ENCODE data around the gene APLP2.

APLP2 gene

DNA sequence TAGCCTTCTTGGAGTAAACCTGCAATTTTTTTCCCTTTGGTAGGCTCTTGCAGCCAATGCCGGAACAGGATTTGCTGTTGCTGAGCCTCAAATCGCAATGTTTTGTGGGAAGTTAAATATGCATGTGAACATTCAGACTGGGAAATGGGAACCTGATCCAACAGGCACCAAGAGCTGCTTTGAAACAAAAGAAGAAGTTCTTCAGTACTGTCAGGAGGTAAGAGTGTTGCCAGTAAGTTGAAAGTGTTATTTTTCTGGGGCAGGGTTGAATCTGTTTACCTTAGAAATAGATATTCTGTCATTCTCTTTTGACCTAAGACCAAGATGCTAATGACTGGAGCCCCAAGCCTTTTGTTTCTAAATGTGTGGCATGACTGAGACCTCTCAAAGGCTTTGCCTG lies 39.7 kb downstream of the APLP2 start:
- TF ChIP-seq ZFX (IDR thresholded peaks at IDR 0.05), result no peak
- TF ChIP-seq, protein P1, sequence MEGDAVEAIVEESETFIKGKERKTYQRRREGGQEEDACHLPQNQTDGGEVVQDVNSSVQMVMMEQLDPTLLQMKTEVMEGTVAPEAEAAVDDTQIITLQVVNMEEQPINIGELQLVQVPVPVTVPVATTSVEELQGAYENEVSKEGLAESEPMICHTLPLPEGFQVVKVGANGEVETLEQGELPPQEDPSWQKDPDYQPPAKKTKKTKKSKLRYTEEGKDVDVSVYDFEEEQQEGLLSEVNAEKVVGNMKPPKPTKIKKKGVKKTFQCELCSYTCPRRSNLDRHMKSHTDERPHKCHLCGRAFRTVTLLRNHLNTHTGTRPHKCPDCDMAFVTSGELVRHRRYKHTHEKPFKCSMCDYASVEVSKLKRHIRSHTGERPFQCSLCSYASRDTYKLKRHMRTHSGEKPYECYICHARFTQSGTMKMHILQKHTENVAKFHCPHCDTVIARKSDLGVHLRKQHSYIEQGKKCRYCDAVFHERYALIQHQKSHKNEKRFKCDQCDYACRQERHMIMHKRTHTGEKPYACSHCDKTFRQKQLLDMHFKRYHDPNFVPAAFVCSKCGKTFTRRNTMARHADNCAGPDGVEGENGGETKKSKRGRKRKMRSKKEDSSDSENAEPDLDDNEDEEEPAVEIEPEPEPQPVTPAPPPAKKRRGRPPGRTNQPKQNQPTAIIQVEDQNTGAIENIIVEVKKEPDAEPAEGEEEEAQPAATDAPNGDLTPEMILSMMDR (conservative IDR thresholded peaks at IDR 0.05), result no peak
- no peak overlapping the region for H3K27ac ChIP-seq

GRCh38 chr11:130110339-130111108 lies 40.8 kb downstream of the APLP2 start:
- TF ChIP-seq, protein P1 (conservative IDR thresholded peaks at IDR 0.05), result no peak
- no peak for TF ChIP-seq ZFX (IDR thresholded peaks at IDR 0.05)

GRCh38 chr11:130112071-130112830 lies 42.6 kb downstream of the APLP2 start:
- no peak for TF ChIP-seq ZFX (IDR thresholded peaks at IDR 0.05)
- TF ChIP-seq, protein P1 (conservative IDR thresholded peaks at IDR 0.05), result no peak
- H3K27ac ChIP-seq, result peak overlapping the region; percentile 22; the same call in 1 of the 2 replicates

More at GRCh38 chr11:130110339-130111108, 40.8 kb downstream of the APLP2 start:
- no peak overlapping the region; the same call in 1 of the 2 replicates for H3K27ac ChIP-seq

- H3K27ac ChIP-seq, result peak overlapping the region; percentile 70; the same call in 1 of the 2 replicates
These were observed 44.6 kb downstream of the APLP2 start for GRCh38 chr11:130114281-130114680.

DNA sequence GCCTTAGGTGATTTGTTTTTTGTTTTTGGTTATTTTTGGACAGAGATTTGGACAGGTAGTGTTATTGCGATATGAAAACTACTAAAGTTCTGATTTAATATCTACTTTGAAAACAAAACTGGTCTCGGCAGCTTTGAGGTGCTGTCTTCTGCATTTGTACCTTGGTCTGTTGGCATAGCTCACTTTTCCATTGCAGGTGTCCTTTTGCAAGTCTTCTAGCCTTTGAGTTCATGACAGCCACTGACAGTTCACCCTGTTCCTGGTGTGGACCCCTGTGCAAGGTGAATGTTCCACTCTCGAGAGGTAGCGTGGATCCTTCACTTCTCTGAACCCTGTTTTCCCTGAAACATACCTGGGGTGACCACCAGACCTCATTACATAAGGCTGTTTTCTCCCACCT lies 45.0 kb downstream of the APLP2 start:
- no peak for TF ChIP-seq ZFX (IDR thresholded peaks at IDR 0.05)
- TF ChIP-seq, protein P1 (conservative IDR thresholded peaks at IDR 0.05), result 0 out of 2 replicates have a peak, but pooled peaks have one; percentile 4
- H3K27ac ChIP-seq, result peak overlapping the region; percentile 70; the same call in 1 of the 2 replicates

More at GRCh38 chr11:130114281-130114680, 44.6 kb downstream of the APLP2 start:
- TF ChIP-seq ZFX (IDR thresholded peaks at IDR 0.05), result no peak
- TF ChIP-seq, protein P1 (conservative IDR thresholded peaks at IDR 0.05), result peak; percentile 18

GRCh38 chr11:130115218-130115617 lies 45.5 kb downstream of the APLP2 start:
- no peak for TF ChIP-seq ZFX (IDR thresholded peaks at IDR 0.05)
- TF ChIP-seq, protein P1 (conservative IDR thresholded peaks at IDR 0.05), result no peak
- H3K27ac ChIP-seq, result peak overlapping the region; percentile 70; the same call in 1 of the 2 replicates

- H3K27ac ChIP-seq, result no peak overlapping the region
- TF ChIP-seq, protein P1 (conservative IDR thresholded peaks at IDR 0.05), result no peak
- TF ChIP-seq ZFX (IDR thresholded peaks at IDR 0.05), result no peak
These were observed 48.5 kb downstream of the APLP2 start for GRCh38 chr11:130118165-130118564.

All from C4-2B (cell line).